H9 (cell line): ENCODE results near the gene CDK14. TPM values are rescaled to one million over a fixed set of nuclear protein-coding genes. Genes with fewer than 3 reads are reported as not detected.

Source experiments
- DNase-seq: peaks from one replicate; pipeline ENCODE4 v3.0.0-alpha.2; 2017
- H2AFZ ChIP-seq: one replicate; pipeline ENCODE4 v1.6.1; 2013; ENCODE audit warnings: mild to moderate bottlenecking, low read length, control low read depth, moderate library complexity
- H2AK5ac ChIP-seq: 2 replicates; pipeline ENCODE4 v1.6.1; 2013; ENCODE audit warnings: low read length, control low read depth, mixed read lengths; ENCODE audit not compliant: insufficient read length
- H2BK120ac ChIP-seq: one replicate; pipeline ENCODE4 v1.6.1; 2013; ENCODE audit warnings: low read depth, mild to moderate bottlenecking, low read length, control low read depth, inconsistent platforms; ENCODE audit not compliant: poor library complexity, severe bottlenecking
- H2BK12ac ChIP-seq: 2 replicates; pipeline ENCODE4 v1.6.1; 2013; ENCODE audit warnings: low read length, control low read depth, mixed read lengths, low read depth; ENCODE audit not compliant: insufficient read length
- H2BK15ac ChIP-seq: 2 replicates; pipeline ENCODE4 v1.6.1; 2013; ENCODE audit warnings: low read depth, low read length, control low read depth
- H2BK20ac ChIP-seq: one replicate; pipeline ENCODE4 v1.6.1; 2013; ENCODE audit warnings: low read depth, mild to moderate bottlenecking, low read length, control low read depth, inconsistent platforms; ENCODE audit not compliant: poor library complexity, severe bottlenecking
- H2BK5ac ChIP-seq: 2 replicates; pipeline ENCODE4 v1.6.1; 2013; ENCODE audit warnings: low read length, control low read depth, mixed read lengths; ENCODE audit not compliant: insufficient read length
- H3K14ac ChIP-seq: 2 replicates; pipeline ENCODE4 v1.6.1; 2013; ENCODE audit warnings: low read length, control low read depth; ENCODE audit not compliant: insufficient read depth
- H3K18ac ChIP-seq: 2 replicates; pipeline ENCODE4 v1.6.1; 2013; ENCODE audit warnings: low read depth, mild to moderate bottlenecking, mixed read lengths, low read length, control low read depth; ENCODE audit not compliant: insufficient read length
- H3K23ac ChIP-seq: 2 replicates; pipeline ENCODE4 v1.6.1; 2013; ENCODE audit warnings: low read length, control low read depth, mixed read lengths, low read depth; ENCODE audit not compliant: insufficient read length
- H3K23me2 ChIP-seq: 2 replicates; pipeline ENCODE4 v1.6.1; 2013; ENCODE audit warnings: low read depth, mild to moderate bottlenecking, mixed read lengths, low read length, control low read depth; ENCODE audit not compliant: insufficient read length, poor library complexity, severe bottlenecking
- H3K27ac ChIP-seq: 2 replicates; pipeline ENCODE4 v1.5.1; 2013; ENCODE audit warnings: low read length, control low read depth, mixed read lengths, low read depth; ENCODE audit not compliant: insufficient read length
- H3K27me3 ChIP-seq: 2 replicates; pipeline ENCODE4 v1.6.1; 2013; ENCODE audit warnings: low read length, control low read depth, inconsistent platforms; ENCODE audit not compliant: insufficient read depth
- H3K4ac ChIP-seq: 2 replicates; pipeline ENCODE4 v1.6.1; 2013; ENCODE audit warnings: low read depth, mild to moderate bottlenecking, control low read depth, inconsistent platforms, low read length, moderate library complexity
- H3K4me1 ChIP-seq: 2 replicates; pipeline ENCODE4 v1.6.1; 2013; ENCODE audit warnings: low read length, control low read depth, inconsistent platforms; ENCODE audit not compliant: insufficient read depth
- H3K4me2 ChIP-seq: 2 replicates; pipeline ENCODE4 v1.6.1; 2013; ENCODE audit warnings: low read length, control low read depth, mixed read lengths; ENCODE audit not compliant: insufficient read length, insufficient read depth
- H3K56ac ChIP-seq: 2 replicates; pipeline ENCODE4 v1.6.1; 2013; ENCODE audit warnings: low read depth, mild to moderate bottlenecking, mixed read lengths, low read length, control low read depth; ENCODE audit not compliant: insufficient read length
- H3K79me1 ChIP-seq: 2 replicates; pipeline ENCODE4 v1.6.1; 2013; ENCODE audit warnings: low read depth, mild to moderate bottlenecking, moderate library complexity, low read length, control low read depth, inconsistent platforms; ENCODE audit not compliant: insufficient read depth, poor library complexity, severe bottlenecking
- H3K79me2 ChIP-seq: 2 replicates; pipeline ENCODE4 v1.6.1; 2013; ENCODE audit warnings: low read length, control low read depth, inconsistent platforms; ENCODE audit not compliant: insufficient read depth
- H3K9ac ChIP-seq: 2 replicates; pipeline ENCODE4 v1.6.1; 2013; ENCODE audit warnings: low read length, control low read depth, mixed read lengths; ENCODE audit not compliant: insufficient read length; ENCODE audit errors: extremely low read depth
- H3K9me3 ChIP-seq: one replicate; pipeline ENCODE4 v1.6.1; 2013; ENCODE audit warnings: low read depth, low read length, inconsistent platforms; ENCODE audit not compliant: control insufficient read depth
- H3T11ph ChIP-seq: one replicate; pipeline ENCODE4 v1.6.1; 2013; ENCODE audit warnings: mild to moderate bottlenecking, low read length, control low read depth, inconsistent platforms
- H4K20me1 ChIP-seq: one replicate; pipeline ENCODE4 v1.6.1; 2013; ENCODE audit not compliant: control insufficient read depth, insufficient read length, insufficient read depth
- H4K5ac ChIP-seq: 2 replicates; pipeline ENCODE4 v1.6.1; 2013; ENCODE audit warnings: low read depth, mild to moderate bottlenecking, mixed read lengths, low read length, control low read depth; ENCODE audit not compliant: insufficient read length
- H4K8ac ChIP-seq: replicated peaks from 2 replicates; pipeline ENCODE4 v1.6.1; 2013; ENCODE audit warnings: low read length, control low read depth, mixed read lengths, low read depth; ENCODE audit not compliant: insufficient read length
- H4K91ac ChIP-seq: 2 replicates; pipeline ENCODE4 v1.6.1; 2013; ENCODE audit warnings: low read depth, mild to moderate bottlenecking, moderate library complexity, mixed read lengths, low read length, control low read depth; ENCODE audit not compliant: insufficient read length
- H3K27ac Mint-ChIP-seq, 3 experiments: 2 replicates in 2 of 3; 3 replicates in 1 of 3; pipeline ENCODE4 v1.8.0; 2020 to 2021; ENCODE audit warnings: mixed read lengths in 3 of 3, mild to moderate bottlenecking in 1 of 3, moderate library complexity in 1 of 3
- H3K27me3 Mint-ChIP-seq: 2 replicates; pipeline ENCODE4 v1.8.0; 2021; ENCODE audit warnings: low read depth, mild to moderate bottlenecking, moderate library complexity, mixed read lengths
- H3K36me3 Mint-ChIP-seq, 3 experiments: 2 replicates in 2 of 3; 3 replicates in 1 of 3; pipeline ENCODE4 v1.8.0; 2020 to 2021; ENCODE audit warnings: low read depth in 3 of 3, mixed read lengths in 3 of 3; ENCODE audit not compliant: insufficient read depth in 1 of 3
- H3K4me1 Mint-ChIP-seq, 2 experiments: 2 replicates each; pipeline ENCODE4 v1.8.0; 2020; ENCODE audit warnings: mixed read lengths in 2 of 2
- H3K4me3 Mint-ChIP-seq, 2 experiments: 2 replicates in 1 of 2; 3 replicates in 1 of 2; pipeline ENCODE4 v1.8.0; 2020 to 2021; ENCODE audit warnings: mild to moderate bottlenecking in 2 of 2, mixed read lengths in 2 of 2, moderate library complexity in 1 of 2
- H3K9me3 Mint-ChIP-seq, 2 experiments: 2 replicates in 1 of 2; 3 replicates in 1 of 2; pipeline ENCODE4 v1.8.0; 2020; ENCODE audit warnings: mild to moderate bottlenecking in 2 of 2, mixed read lengths in 2 of 2, moderate library complexity in 1 of 2
- CTCF ChIP-seq: fragments of 200-600 bp; sonication (generic); conservative IDR thresholded peaks from 3 replicates; pipeline ENCODE4 v1.8.0; 2021; ENCODE audit warnings: antibody characterized with exemption, mild to moderate bottlenecking
- WGBS: extraction: QIAGEN DNeasy Blood & Tissue Kit; methylation state at CpG from one replicate; pipeline ENCODE4 v1.1.7; 2013; ENCODE audit warnings: missing lambda C conversion rate, low lambda C conversion rate, mixed read lengths; ENCODE audit not compliant: insufficient read length; ENCODE audit errors: extremely low coverage; 5-methylcytosine and 5-hydroxymethylcytosine counted together
- total RNA-seq: library from RNA; stranded (reverse); gene quantifications from 2 replicates; pipeline ENCODE4 v1.2.1, GENCODE V29; 2021

Gene CDK14
- total RNA-seq, 1 experiment from 2014 or later: 23.9 TPM

GRCh38 chr7:91249506-91250233, 653.5 kb downstream of the CDK14 start:
- no peak overlapping the region for H3K27ac ChIP-seq

More at GRCh38 chr7:91249506-91250233, 653.5 kb downstream of the CDK14 start:
- H2BK12ac ChIP-seq: no peak overlapping the region
- Mint-ChIP-seq H3K36me3 (no peaks in the 10 kb centered on the region), H3K27me3 (peaks cover 9% of the 10 kb centered on the region), H3K4me3 (no peak overlapping the region), H3K27ac (no peak overlapping the region), H3K9me3 (no peaks in the 10 kb centered on the region; a peak in 1 of 5 replicates), H3K4me1 (no peaks in the 10 kb centered on the region)
- no peak overlapping the region for H4K8ac ChIP-seq
- H3T11ph ChIP-seq: no peak overlapping the region
- H2AK5ac ChIP-seq: no peak overlapping the region
- no peak overlapping the region for H3K4me2 ChIP-seq
- DNase-seq: no peak
- H2BK15ac ChIP-seq: no peak overlapping the region
- no peak overlapping the region for H3K4ac ChIP-seq
- no peak overlapping the region for H2BK20ac ChIP-seq
- H4K20me1 ChIP-seq: no peaks in the 10 kb centered on the region
- H3K56ac ChIP-seq: no peak overlapping the region
- no peak overlapping the region for H4K91ac ChIP-seq
- H3K23me2 ChIP-seq: no peaks in the 10 kb centered on the region
- no peak overlapping the region for H3K23ac ChIP-seq
- no peak for TF ChIP-seq CTCF
- no peak overlapping the region for H3K18ac ChIP-seq
- H4K5ac ChIP-seq: no peak overlapping the region
- H3K14ac ChIP-seq: no peak overlapping the region
- H3K27me3 ChIP-seq: no peaks in the 10 kb centered on the region
- H2BK5ac ChIP-seq: no peak overlapping the region
- no peak overlapping the region for H2BK120ac ChIP-seq
- no peaks in the 10 kb centered on the region for H3K4me1 ChIP-seq
- no peaks in the 10 kb centered on the region for H3K79me2 ChIP-seq
- WGBS: no CpG with 5 or more reads among the region's 4 CpGs
- H3K9ac ChIP-seq: no peak overlapping the region
- H2AFZ ChIP-seq: no peak overlapping the region
- no peaks in the 10 kb centered on the region for H3K79me1 ChIP-seq
- no peaks in the 10 kb centered on the region for H3K9me3 ChIP-seq
